HG03575 (cell line): ENCODE data around the gene RTN4RL1.
"Not testable (repeated sequence)": the region's sequence is repeated elsewhere in the genome, so short reads cannot be mapped to it uniquely, and the experiment has no call there.

Source experiments
- ATAC-seq: cut with Tn5 transposase; IDR thresholded peaks from one replicate; pipeline ENCODE4 v1.9.1; 2021; ENCODE audit not compliant: unreplicated experiment, insufficient number of reproducible peaks, low FRiP score; ENCODE audit errors: extremely low read depth

The RTN4RL1 gene

GRCh38 chr17:1913702-1914101 lies 111.4 kb downstream of the RTN4RL1 start:
- no peak for ATAC-seq

DNA sequence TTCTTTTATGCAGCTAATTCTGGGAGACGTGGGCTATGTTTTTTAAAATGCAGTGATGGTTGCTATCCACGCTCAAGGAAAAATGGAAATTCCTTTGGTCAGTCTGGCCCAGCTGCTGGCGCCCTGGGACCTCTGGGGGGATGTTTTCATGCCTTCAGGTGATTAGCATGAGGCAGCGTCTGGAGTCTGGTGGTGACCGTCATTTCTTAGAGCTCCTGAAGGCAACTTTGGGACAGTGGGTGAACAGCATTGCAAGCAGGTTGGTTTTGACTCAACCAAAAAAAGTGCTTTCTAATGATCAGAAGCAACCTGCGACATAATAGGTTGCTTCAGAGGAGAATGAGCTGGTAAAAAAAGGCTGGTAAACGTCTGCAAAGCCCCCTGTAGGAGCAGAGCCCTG lies 113.0 kb downstream of the RTN4RL1 start:
- ATAC-seq = no peak

GRCh38 chr17:1909985-1910384 lies 115.1 kb downstream of the RTN4RL1 start:
- ATAC-seq = no peak

- no peak for ATAC-seq
These were observed 116.3 kb downstream of the RTN4RL1 start for GRCh38 chr17:1908699-1909309.

DNA sequence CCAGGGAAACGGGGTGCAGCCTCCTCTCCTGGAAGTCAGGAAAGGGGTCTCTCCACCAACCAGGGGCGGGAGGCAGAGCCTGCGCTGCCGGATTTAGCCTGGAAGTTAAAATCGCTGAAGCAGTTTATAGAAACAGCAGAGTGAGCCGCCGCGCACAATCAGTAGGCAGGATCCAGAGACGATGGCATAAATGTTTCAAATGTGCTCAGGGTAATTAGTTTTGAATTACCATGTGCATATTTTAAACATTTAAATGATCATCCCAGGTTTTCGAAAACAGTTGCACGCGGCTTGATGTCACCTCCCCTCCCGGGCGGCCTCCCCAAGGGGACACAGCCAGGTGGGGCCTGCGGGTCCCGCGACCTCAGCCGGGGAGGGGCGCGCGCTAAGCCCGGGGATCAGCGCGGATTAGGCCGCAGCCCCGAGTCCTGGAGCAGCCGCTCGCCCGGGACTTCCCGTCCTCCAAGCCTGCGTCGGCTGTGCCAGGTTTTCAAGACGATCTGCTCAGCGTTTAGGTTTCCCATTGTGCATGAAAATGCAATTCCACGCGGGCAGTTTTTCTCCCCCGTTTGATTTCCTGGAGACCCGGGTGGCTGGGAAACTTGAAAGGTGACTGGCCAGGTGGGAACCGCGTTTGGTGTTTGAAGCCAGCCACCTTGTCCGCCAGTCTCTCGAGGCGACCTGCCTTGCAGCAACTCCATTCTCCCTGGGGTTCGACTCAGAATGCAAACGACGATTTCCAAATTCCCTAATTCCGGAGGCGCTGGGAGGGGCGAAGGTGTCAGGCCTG lies 117.0 kb downstream of the RTN4RL1 start:
- ATAC-seq = no peak

DNA sequence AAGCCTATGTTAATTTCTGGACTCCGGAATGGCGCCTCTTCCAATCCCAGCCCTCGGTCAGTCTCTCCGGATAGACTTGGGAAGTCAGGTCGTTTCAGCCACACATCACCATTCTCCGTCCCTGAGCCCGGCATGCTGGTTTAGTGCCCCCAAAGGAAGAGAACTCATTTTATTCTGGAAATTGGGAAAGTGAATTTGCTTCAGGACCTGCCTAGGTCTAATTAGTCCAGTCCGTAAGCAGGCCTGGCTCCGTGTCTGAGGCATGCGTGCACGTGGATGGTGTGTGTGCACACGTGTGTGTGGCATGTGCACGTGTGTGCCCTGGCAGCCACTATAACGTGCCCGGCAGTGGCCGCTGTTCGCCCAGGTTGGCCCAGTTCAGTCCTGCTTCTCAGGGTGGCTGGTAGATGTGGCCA lies 117.9 kb downstream of the RTN4RL1 start:
- no peak for ATAC-seq

DNA sequence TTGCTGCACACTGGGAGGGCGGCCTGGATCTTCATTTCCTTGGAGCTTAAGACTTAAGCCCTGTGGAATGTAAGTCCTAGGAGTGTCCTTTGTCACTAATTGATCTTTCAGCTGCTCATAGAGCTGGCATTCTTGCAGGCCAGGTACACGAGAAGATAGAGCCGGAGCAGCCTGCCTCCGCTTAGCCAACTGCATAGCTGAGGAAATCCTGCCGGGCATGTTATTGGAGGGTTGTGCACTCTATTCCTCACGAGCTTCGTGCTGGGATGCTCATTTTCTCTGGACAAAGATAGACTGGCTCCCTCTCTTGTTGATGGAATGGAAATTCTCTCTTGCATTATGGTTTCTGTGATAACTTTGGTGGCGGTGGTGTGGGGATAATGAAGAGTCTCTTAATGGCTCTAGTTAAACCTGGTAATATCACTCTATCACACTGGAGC lies 118.5 kb downstream of the RTN4RL1 start:
- no peak for ATAC-seq

GRCh38 chr17:1905190-1905913 lies 119.8 kb downstream of the RTN4RL1 start:
- ATAC-seq = no peak

GRCh38 chr17:1904273-1905182 lies 120.6 kb downstream of the RTN4RL1 start:
- ATAC-seq = no peak

GRCh38 chr17:1899403-1900000 lies 125.6 kb downstream of the RTN4RL1 start:
- ATAC-seq = no peak

DNA sequence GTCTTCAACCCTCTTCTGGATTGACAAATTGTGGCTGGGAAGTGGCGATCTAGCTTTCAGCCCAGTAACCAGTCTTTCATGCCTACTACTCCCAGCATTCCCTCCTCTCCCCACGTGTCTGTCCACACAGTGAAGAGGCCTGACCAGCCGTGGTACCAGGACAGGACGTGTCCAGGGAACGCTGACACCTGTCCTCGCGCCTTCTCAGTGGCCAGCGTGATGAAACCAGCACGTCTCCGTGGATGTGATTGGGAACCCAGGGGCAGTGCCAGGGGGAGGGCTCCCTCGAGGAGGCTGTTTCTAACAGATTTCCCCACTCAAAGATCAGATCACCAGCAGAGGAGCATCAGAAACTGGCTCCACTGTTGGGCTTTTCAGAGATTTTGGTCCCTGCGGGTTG lies 126.3 kb downstream of the RTN4RL1 start:
- no peak for ATAC-seq

- no peak for ATAC-seq
These were observed 126.8 kb downstream of the RTN4RL1 start for GRCh38 chr17:1898332-1898731.

DNA sequence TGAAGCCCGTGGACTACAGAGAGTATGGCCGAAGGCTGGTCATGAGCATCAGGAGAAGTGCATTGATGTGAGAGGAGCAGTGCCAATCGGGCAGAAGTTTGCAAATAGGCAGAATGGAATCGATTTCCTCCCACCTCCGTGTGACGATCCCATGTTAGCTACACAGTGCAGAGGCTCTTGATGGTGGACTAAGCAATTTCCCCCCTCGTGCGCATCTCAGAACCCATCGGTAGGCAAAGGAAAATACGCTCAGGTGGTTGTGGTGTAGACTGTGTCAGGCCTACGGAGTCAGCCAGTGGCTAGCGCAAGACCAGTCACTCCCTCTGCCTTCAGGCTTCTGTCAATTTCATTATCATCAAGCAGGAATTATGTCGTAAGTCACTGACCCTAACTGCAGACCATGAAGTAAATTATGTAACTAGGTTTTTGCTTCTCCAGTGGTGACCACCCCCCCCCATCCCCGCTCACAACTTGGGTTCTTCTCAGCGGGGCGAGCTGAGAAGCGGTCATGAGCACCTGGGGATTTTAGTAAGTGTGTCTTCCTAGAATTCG lies 128.0 kb downstream of the RTN4RL1 start:
- ATAC-seq = no peak

DNA sequence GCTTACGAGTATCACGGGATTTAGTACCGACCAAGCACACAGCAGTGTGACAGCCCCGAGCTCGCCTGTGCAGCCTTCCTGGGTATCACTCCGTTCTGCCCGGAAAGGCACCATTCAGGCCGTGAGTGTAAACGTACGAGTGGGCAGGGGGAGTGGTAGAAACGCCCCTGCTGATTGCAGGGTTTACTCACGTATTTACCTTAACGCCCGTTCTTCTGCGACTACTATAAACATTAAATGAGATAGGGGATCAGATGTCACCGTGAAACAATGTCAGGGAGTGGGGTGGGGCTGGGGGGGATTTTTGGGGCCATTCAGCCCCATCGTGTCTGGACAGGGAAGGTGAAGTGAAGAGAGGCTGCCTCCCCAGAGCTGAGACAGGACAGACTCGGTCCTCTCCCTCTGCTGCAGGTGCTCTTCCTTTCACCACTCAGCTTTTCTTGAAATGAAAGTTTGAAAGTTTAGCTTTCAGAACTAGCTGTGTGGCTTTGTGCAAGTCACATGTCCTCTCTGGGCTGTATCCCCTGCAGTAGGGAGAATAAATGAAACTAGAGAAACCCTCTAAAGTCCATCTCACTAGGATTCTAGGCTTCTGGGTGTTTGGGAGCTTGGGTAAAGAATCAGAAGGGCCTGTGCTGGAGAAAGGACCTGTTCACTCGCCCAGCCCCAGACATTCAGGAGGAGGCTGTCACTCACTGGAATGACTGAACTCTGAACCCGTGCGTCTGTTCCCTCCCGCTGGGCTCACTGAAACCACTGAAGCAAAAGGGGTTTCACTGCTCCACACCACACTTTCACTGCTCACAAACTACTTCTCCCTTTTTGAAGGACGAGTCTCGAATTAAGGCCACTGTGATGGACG lies 128.7 kb downstream of the RTN4RL1 start:
- no peak for ATAC-seq

- ATAC-seq = not testable (repeated sequence)
These were observed 129.7 kb downstream of the RTN4RL1 start for GRCh38 chr17:1895479-1895878.

DNA sequence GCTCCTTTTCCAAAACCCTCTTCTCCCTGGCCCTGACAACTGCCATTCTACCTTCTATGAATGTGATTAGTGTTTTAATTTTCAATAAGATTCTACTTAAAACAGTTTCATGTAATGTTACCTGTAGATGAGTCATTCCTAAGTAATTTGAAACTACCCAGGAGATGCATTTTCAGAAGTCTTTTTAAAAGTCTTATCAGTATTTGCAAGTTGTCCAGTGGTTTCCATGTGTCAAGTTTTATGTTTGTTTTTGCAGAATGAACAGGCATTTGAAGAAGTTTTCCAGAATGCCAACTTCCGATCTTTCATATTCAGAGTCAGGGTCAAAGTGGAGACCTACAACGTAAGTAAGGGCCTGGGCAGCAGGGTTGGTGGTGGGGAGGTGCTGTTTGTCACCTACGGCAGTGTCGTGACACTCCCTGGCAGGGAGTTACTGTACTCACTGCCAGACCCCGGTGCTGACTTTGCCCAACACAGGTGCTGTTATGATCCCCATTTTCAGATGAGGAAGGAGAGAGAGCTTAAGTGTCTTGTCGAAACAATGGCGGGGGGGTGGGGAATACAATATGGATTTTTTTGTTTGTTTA lies 130.3 kb downstream of the RTN4RL1 start:
- no peak for ATAC-seq

- no peak for ATAC-seq
These were observed 134.2 kb downstream of the RTN4RL1 start for GRCh38 chr17:1890758-1891450.
